SK-N-SH (cell line): ENCODE measurements around the gene CHRNA5. TPM values are rescaled to one million over a fixed set of nuclear protein-coding genes. Genes with fewer than 3 reads are reported as not detected.

Source experiments
- CTCF ChIA-PET: fragments of 300-600, 350-600 bp; formaldehyde crosslinking; extraction: SDS; loops from one replicate; lab custom pipeline; 2021; lab: Yijun Ruan, JAX
- POLR2A ChIA-PET: fragments of 350-600 bp; sonication (Branson Sonifier 250); formaldehyde crosslinking; extraction: SDS; loops from one replicate; lab custom pipeline; 2020; ENCODE audit warnings: antibody characterized with exemption, inconsistent platforms; lab: Yijun Ruan, JAX
- DNase-seq: peaks from one replicate; pipeline ENCODE4 v3.0.0; 2012
- H2AFZ ChIP-seq: fragments of 200-600 bp; sonication (generic); 2 replicates; pipeline ENCODE4 v1.8.1; 2016; ENCODE audit warnings: antibody characterized with exemption, mild to moderate bottlenecking, low read depth
- H3F3A ChIP-seq: fragments of 200-600 bp; sonication (generic); replicated peaks from 2 replicates; pipeline ENCODE3; 2016; ENCODE audit warnings: antibody characterized with exemption, mild to moderate bottlenecking; ENCODE audit not compliant: insufficient read depth
- H3K27ac ChIP-seq, 2 experiments: fragments of 200-500 bp in 1 of 2; fragments of 200-600 bp in 1 of 2; sonication (Bioruptor generic) in 1 of 2; sonication (generic), shearing (Covaris generic) in 1 of 2; 2 replicates each; pipeline versions ENCODE4 v1.5.1 to v1.6.1; 2014 to 2016; ENCODE audit warnings: low read depth in 2 of 2, inconsistent platforms in 1 of 2, low read length in 1 of 2, mild to moderate bottlenecking in 1 of 2, mixed read lengths in 1 of 2
- H3K27me3 ChIP-seq: fragments of 200-600 bp; sonication (generic), shearing (Covaris generic); 2 replicates; pipeline ENCODE4 v1.6.1; 2016; ENCODE audit warnings: mixed run types; ENCODE audit not compliant: insufficient read depth
- H3K36me3 ChIP-seq, 2 experiments: fragments of 200-500 bp in 1 of 2; fragments of 200-600 bp in 1 of 2; sonication (Bioruptor generic) in 1 of 2; sonication (generic) in 1 of 2; replicated peaks in 1 of 2; 2 replicates each; pipeline versions ENCODE3 to v1.5.1; 2014 to 2016; ENCODE audit warnings: low read length in 1 of 2, mild to moderate bottlenecking in 1 of 2; ENCODE audit not compliant: insufficient read depth in 2 of 2, control insufficient read depth in 1 of 2
- H3K4me1 ChIP-seq, 2 experiments: fragments of 200-500 bp in 1 of 2; fragments of 200-600 bp in 1 of 2; sonication (Bioruptor generic) in 1 of 2; sonication (generic), shearing (Covaris generic) in 1 of 2; 2 replicates each; pipeline versions ENCODE4 v1.5.1 to v1.6.1; 2014 to 2016; ENCODE audit warnings: low read depth in 1 of 2, low read length in 1 of 2, mixed run types in 1 of 2; ENCODE audit not compliant: insufficient read depth in 2 of 2, control insufficient read depth in 1 of 2
- H3K4me2 ChIP-seq: fragments of 200-600 bp; sonication (generic), shearing (Covaris generic); 2 replicates; pipeline ENCODE4 v1.6.1; 2017; ENCODE audit warnings: mixed run types
- H3K4me3 ChIP-seq, 2 experiments: fragments of 200-500 bp in 1 of 2; fragments of 200-600 bp in 1 of 2; sonication (Bioruptor generic) in 1 of 2; sonication (generic), shearing (Covaris generic) in 1 of 2; 2 replicates each; pipeline versions ENCODE4 v1.5.1 to v1.8.1; 2014 to 2016; ENCODE audit warnings: low read depth in 2 of 2, inconsistent platforms in 1 of 2, low read length in 1 of 2, mild to moderate bottlenecking in 1 of 2, mixed read lengths in 1 of 2, moderate library complexity in 1 of 2
- H3K79me2 ChIP-seq: fragments of 200-600 bp; sonication (generic); 2 replicates; pipeline ENCODE4 v1.8.1; 2017; ENCODE audit warnings: mild to moderate bottlenecking; ENCODE audit not compliant: insufficient read depth
- H3K9ac ChIP-seq: fragments of 200-600 bp; sonication (generic); 2 replicates; pipeline ENCODE4 v1.6.1; 2017; ENCODE audit warnings: mixed run types
- H3K9me2 ChIP-seq: fragments of 200-600 bp; sonication (generic); 2 replicates; pipeline ENCODE4 v1.6.1; 2017; ENCODE audit warnings: mixed run types
- H3K9me3 ChIP-seq: fragments of 200-600 bp; sonication (generic); 2 replicates; pipeline ENCODE4 v1.6.1; 2017; ENCODE audit warnings: mixed run types, mild to moderate bottlenecking, moderate library complexity
- H4K20me1 ChIP-seq: fragments of 200-600 bp; sonication (generic); 2 replicates; pipeline ENCODE4 v1.6.1; 2017; ENCODE audit warnings: mild to moderate bottlenecking, mixed run types; ENCODE audit not compliant: insufficient read depth
- CHD2 ChIP-seq: fragments of 150-350 bp; IDR thresholded peaks from 2 replicates; pipeline ENCODE4 v1.6.1; 2018; ENCODE audit warnings: low read length; ENCODE audit not compliant: partially characterized antibody
- EP300 ChIP-seq, 2 experiments: IDR thresholded peaks; 2 replicates each; pipeline versions ENCODE4 v1.4.0 to v1.6.1; 2012; ENCODE audit warnings: borderline replicate concordance in 1 of 2, low read depth in 1 of 2, low read length in 1 of 2
- EZH2phosphoT487 ChIP-seq: fragments of 200-600 bp; sonication (generic); IDR thresholded peaks from 2 replicates; pipeline ENCODE4 v1.6.1; 2017; ENCODE audit warnings: low read depth, mixed run types, mild to moderate bottlenecking, antibody characterized with exemption, moderate library complexity, borderline replicate concordance
- GABPA ChIP-seq: IDR thresholded peaks from 2 replicates; pipeline ENCODE4 v1.4.0; 2012; ENCODE audit warnings: low read depth, mild to moderate bottlenecking
- IRF3 ChIP-seq: fragments of 150-350 bp; IDR thresholded peaks from 2 replicates; pipeline ENCODE4 v1.6.1; 2016; ENCODE audit warnings: mild to moderate bottlenecking, low read depth, low read length
- JUND ChIP-seq: IDR thresholded peaks from 2 replicates; pipeline ENCODE4 v1.4.0; 2012
- MEF2A ChIP-seq: IDR thresholded peaks from 2 replicates; pipeline ENCODE4 v1.4.0; 2012; ENCODE audit warnings: low read depth, borderline replicate concordance
- MXI1 ChIP-seq: IDR thresholded peaks from 2 replicates; pipeline ENCODE4 v1.6.1; 2012; ENCODE audit warnings: mild to moderate bottlenecking, low read depth, low read length, improper control_type of control experiment
- NFIC ChIP-seq: IDR thresholded peaks from 2 replicates; pipeline ENCODE4 v1.4.0; 2012; ENCODE audit warnings: borderline replicate concordance
- NRF1 ChIP-seq: IDR thresholded peaks from 2 replicates; pipeline ENCODE4 v1.6.1; 2012; ENCODE audit warnings: low read depth, mild to moderate bottlenecking, low read length
- POLR2AphosphoS5 ChIP-seq: IDR thresholded peaks from 2 replicates; pipeline ENCODE4 v1.6.1; 2012; ENCODE audit warnings: low read depth, low read length
- RAD21 ChIP-seq: IDR thresholded peaks from 2 replicates; pipeline ENCODE4 v1.6.1; 2012; ENCODE audit warnings: mild to moderate bottlenecking, low read length
- RCOR1 ChIP-seq: fragments of 150-350 bp; IDR thresholded peaks from 2 replicates; pipeline ENCODE4 v1.6.1; 2017; ENCODE audit warnings: antibody characterized with exemption, low read length
- REST ChIP-seq: IDR thresholded peaks from 2 replicates; pipeline ENCODE4 v1.6.1; 2012; ENCODE audit warnings: mild to moderate bottlenecking, low read depth, low read length, moderate library complexity
- RXRA ChIP-seq: IDR thresholded peaks from 2 replicates; pipeline ENCODE4 v1.4.0; 2012; ENCODE audit warnings: low read depth, mild to moderate bottlenecking, borderline replicate concordance
- SIN3A ChIP-seq: IDR thresholded peaks from 2 replicates; pipeline ENCODE4 v1.6.1; 2012; ENCODE audit warnings: low read depth, mild to moderate bottlenecking, low read length, moderate library complexity, borderline replicate concordance
- ZBTB33 ChIP-seq: IDR thresholded peaks from 2 replicates; pipeline ENCODE4 v1.4.0; 2012; ENCODE audit warnings: low read depth, borderline replicate concordance
- WGBS: methylation state at CpG from one replicate; pipeline ENCODE4 v1.1.6; 2017; ENCODE audit warnings: low lambda C conversion rate; 5-methylcytosine and 5-hydroxymethylcytosine counted together
- polyA plus RNA-seq, 3 experiments: library from polyadenylated mRNA; depleted of rRNA; stranded (reverse); fragments of >200 nt; gene quantifications; 2 replicates each; pipeline ENCODE4 v1.2.3, GENCODE V29; 2012
- TF ChIP-seq, protein P1 (sequence below): fragments of 200-600 bp; sonication (generic); IDR thresholded peaks from 2 replicates; pipeline ENCODE4 v1.6.1; 2017; ENCODE audit warnings: antibody characterized with exemption, mild to moderate bottlenecking, moderate library complexity

Gene CHRNA5
- polyA plus RNA-seq, 1 of the 3 experiments (the other 2 are of a cell fraction) = 5.5 TPM

DNA sequence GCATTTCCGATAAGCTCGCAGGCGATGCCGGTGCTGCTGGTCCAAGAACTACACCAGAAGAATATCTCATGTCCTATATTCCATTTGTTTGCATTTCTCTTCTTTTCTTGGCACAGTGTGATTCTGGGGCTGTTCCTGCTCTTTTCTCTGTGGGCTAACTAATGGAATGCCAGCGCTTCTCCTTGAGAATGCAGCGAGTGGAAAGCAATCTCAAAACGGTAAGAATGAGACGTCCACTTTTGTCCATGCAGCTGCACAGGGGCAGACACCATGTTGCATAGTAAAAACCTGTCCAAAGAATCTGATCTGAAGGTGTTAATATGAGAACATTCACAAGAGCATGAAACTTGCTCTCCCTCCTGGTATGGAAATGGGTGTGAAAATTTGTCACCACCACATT lies 62.0 kb downstream of the CHRNA5 start:
- H3K4me3 ChIP-seq = no peak overlapping the region
- no peaks in the 10 kb centered on the region for H3K9me3 ChIP-seq
- H3K27me3 ChIP-seq = peaks cover 36% of the 10 kb centered on the region
- POLR2A ChIA-PET = interaction anchor here (1.4 to 1.6 kb wide), 2 partner anchors 9 to 11 kb away, joined by 5 to 6 read pairs; no protein-coding TSS in a partner anchor
- DNase-seq = no peak
- 78% methylated on average over 8 of the region's 8 CpGs for WGBS
- peaks cover 0 to 34% of the 10 kb centered on the region in 2 experiments; a peak in 1 of 4 replicates for H3K4me1 ChIP-seq
- H3K9ac ChIP-seq = no peak overlapping the region
- H3K27ac ChIP-seq = peak overlapping the region in 1 of 2 experiments; percentile 90; a peak in 1 of 4 replicates
- H3K79me2 ChIP-seq = no peaks in the 10 kb centered on the region
- H4K20me1 ChIP-seq = 0 out of 2 replicates have a peak, but pooled peaks cover 3% of the 10 kb centered on the region
- TF ChIP-seq GABPA = no peak
- TF ChIP-seq MEF2A = no peak
- TF ChIP-seq NRF1 = no peak
- TF ChIP-seq CHD2 = no peak
- CTCF ChIA-PET = interaction anchor here (1.0 to 2.9 kb wide), 4 partner anchors 8 to 124 kb away, joined by 3 to 12 read pairs (median 6); no protein-coding TSS in a partner anchor
- H3K36me3 ChIP-seq = no peaks in the 10 kb centered on the region
- H3F3A ChIP-seq = no peaks in the 10 kb centered on the region
- H2AFZ ChIP-seq = no peak overlapping the region
- no peak overlapping the region for H3K4me2 ChIP-seq
- H3K9me2 ChIP-seq = no peaks in the 10 kb centered on the region

DNA sequence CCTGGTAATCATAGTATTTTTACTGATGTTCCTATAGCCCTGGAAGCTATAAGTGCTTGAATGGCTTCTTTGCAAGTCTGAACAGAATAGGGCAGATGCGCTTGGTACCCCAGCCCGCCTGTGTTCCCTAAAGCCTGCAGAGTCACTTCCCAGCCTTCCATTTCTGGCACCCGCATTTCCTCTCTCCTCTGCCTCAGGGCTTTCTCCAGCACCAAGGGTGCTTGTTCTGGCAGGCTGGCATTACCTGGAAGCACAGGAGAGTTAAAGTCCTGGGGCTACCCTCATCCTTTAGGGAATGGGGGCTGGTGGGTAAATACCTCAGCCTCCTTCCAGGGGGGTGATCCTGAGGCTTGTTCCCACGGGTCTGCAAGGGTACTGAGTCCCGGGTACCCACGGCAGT lies 62.9 kb downstream of the CHRNA5 start:
- Histone ChIP-seq H3K9me3 (0 out of 2 replicates have a peak, but pooled peaks cover 3% of the 10 kb centered on the region), H3K36me3 (peaks cover 0 to under 1% of the 10 kb centered on the region in 2 experiments), H3K4me3 (no peak overlapping the region), H3K9me2 (no peaks in the 10 kb centered on the region), H3K4me2 (no peak overlapping the region), H3K9ac (no peak overlapping the region), H2AFZ (no peak overlapping the region), H3K27me3 (peaks cover 37% of the 10 kb centered on the region), H3K79me2 (no peaks in the 10 kb centered on the region), H3K27ac (peak overlapping the region in 1 of 2 experiments; percentile 7; a peak in 1 of 4 replicates), H4K20me1 (no peaks in the 10 kb centered on the region), H3F3A (no peaks in the 10 kb centered on the region), H3K4me1 (peaks cover 0 to 34% of the 10 kb centered on the region in 2 experiments; a peak in 1 of 4 replicates)
- DNase-seq = no peak
- 62% methylated on average over 6 of the region's 6 CpGs for WGBS
- TF ChIP-seq NFIC = no peak
- no peak for TF ChIP-seq ZBTB33
- TF ChIP-seq MXI1 = no peak
- TF ChIP-seq EZH2phosphoT487 = no peak
- TF ChIP-seq CHD2 = no peak
- TF ChIP-seq SIN3A = no peak
- no peak for TF ChIP-seq REST
- no peak for TF ChIP-seq MEF2A
- no peak for TF ChIP-seq POLR2AphosphoS5
- no peak for TF ChIP-seq RXRA
- TF ChIP-seq, protein P1, sequence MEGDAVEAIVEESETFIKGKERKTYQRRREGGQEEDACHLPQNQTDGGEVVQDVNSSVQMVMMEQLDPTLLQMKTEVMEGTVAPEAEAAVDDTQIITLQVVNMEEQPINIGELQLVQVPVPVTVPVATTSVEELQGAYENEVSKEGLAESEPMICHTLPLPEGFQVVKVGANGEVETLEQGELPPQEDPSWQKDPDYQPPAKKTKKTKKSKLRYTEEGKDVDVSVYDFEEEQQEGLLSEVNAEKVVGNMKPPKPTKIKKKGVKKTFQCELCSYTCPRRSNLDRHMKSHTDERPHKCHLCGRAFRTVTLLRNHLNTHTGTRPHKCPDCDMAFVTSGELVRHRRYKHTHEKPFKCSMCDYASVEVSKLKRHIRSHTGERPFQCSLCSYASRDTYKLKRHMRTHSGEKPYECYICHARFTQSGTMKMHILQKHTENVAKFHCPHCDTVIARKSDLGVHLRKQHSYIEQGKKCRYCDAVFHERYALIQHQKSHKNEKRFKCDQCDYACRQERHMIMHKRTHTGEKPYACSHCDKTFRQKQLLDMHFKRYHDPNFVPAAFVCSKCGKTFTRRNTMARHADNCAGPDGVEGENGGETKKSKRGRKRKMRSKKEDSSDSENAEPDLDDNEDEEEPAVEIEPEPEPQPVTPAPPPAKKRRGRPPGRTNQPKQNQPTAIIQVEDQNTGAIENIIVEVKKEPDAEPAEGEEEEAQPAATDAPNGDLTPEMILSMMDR = no peak
- TF ChIP-seq EP300 (IDR thresholded peaks at IDR 0.05; ENCODE audit: borderline replicate concordance in 1 of 2, low read depth in 1 of 2, low read length in 1 of 2) = no peak
- TF ChIP-seq RCOR1 = no peak
- TF ChIP-seq RAD21 = no peak
- no peak for TF ChIP-seq IRF3
- no peak for TF ChIP-seq JUND
- ChIA-PET POLR2A (interaction anchor here (1.0 kb wide), 1 partner anchor 8 kb away, joined by 3 read pairs; no protein-coding TSS in a partner anchor), CTCF (interaction anchor here (1.3 to 3.3 kb wide), 5 partner anchors 9 to 123 kb away, joined by 3 to 15 read pairs (median 6); partner anchors contain the start of gene CHRNB4)
